HG03521 (cell line): ENCODE measurements around the gene MYO1G.

Source experiments
- ATAC-seq: cut with Tn5 transposase; IDR thresholded peaks from one replicate; pipeline ENCODE4 v1.9.1; 2021; ENCODE audit warnings: mild to moderate bottlenecking, moderate library complexity; ENCODE audit not compliant: unreplicated experiment

The MYO1G gene

GRCh38 chr7:44967571-44968446 lies 11.0 kb downstream of the MYO1G start:
- no peak for ATAC-seq

- ATAC-seq, result no peak
Observed at GRCh38 chr7:44966731-44967538, 11.9 kb downstream of the MYO1G start.

GRCh38 chr7:44965937-44966730 lies 12.7 kb downstream of the MYO1G start:
- ATAC-seq, result no peak

GRCh38 chr7:44965441-44965903 lies 13.3 kb downstream of the MYO1G start:
- no peak for ATAC-seq

- ATAC-seq, result no peak
Observed at GRCh38 chr7:44964831-44965440, 13.9 kb downstream of the MYO1G start.

- ATAC-seq, result no peak
Observed at GRCh38 chr7:44964384-44964830, 14.4 kb downstream of the MYO1G start.

GRCh38 chr7:44963364-44964290 lies 15.2 kb downstream of the MYO1G start:
- no peak for ATAC-seq

GRCh38 chr7:44962483-44963251 lies 16.1 kb downstream of the MYO1G start:
- no peak for ATAC-seq

- no peak for ATAC-seq
Observed at GRCh38 chr7:44961844-44962482, 16.9 kb downstream of the MYO1G start.

- ATAC-seq, result no peak
Observed at GRCh38 chr7:44960011-44960580, 18.7 kb downstream of the MYO1G start.

- no peak for ATAC-seq
Observed at GRCh38 chr7:44959433-44959951, 19.3 kb downstream of the MYO1G start.

GRCh38 chr7:44958645-44959344 lies 20.0 kb downstream of the MYO1G start:
- no peak for ATAC-seq

- no peak for ATAC-seq
Observed at GRCh38 chr7:44956157-44956766, 22.6 kb downstream of the MYO1G start.

GRCh38 chr7:44955733-44956132 lies 23.1 kb downstream of the MYO1G start:
- no peak for ATAC-seq

GRCh38 chr7:44953156-44953555 lies 25.7 kb downstream of the MYO1G start:
- no peak for ATAC-seq

- no peak for ATAC-seq
Observed at GRCh38 chr7:44949303-44949702, 29.5 kb downstream of the MYO1G start.

GRCh38 chr7:44945479-44945878 lies 33.3 kb downstream of the MYO1G start:
- ATAC-seq, result no peak
